ENCODE measurements around the gene CERS6. TPM values are rescaled to one million over a fixed set of nuclear protein-coding genes. Genes with fewer than 3 reads are reported as not detected.
"Not testable (repeated sequence)": the region's sequence is repeated elsewhere in the genome, so short reads cannot be mapped to it uniquely, and the experiment has no call there.

CERS6 gene
- total RNA-seq, 1 donor from 2014 or later, result 58.6 TPM

- DNase-seq (ENCODE audit: low spot score), result no peak
- intact Hi-C loops (cut with DNase I), result loop anchor here (5.0 kb wide), 3 partner anchors 35 to 300 kb away; partner anchors contain the start of gene CERS6
Measured at GRCh38 chr2:168757223-168757622, 301.2 kb downstream of the CERS6 start.

GRCh38 chr2:168758970-168759820, 303.1 kb downstream of the CERS6 start:
- DNase-seq (ENCODE audit: low spot score), result no peak
- intact Hi-C loops (cut with DNase I), result loop anchor here (1.0 to 5.0 kb wide), 4 partner anchors 37 to 413 kb away; partner anchors contain the start of gene CERS6

- intact Hi-C loops (cut with DNase I), result no loop called here
- DNase-seq (ENCODE audit: low spot score), result no peak
Measured at GRCh38 chr2:168765401-168765800, 309.3 kb downstream of the CERS6 start.

- intact Hi-C loops (cut with DNase I), result no loop called here
- DNase-seq (ENCODE audit: low spot score), result no peak
Measured at GRCh38 chr2:168766600-168766999, 310.5 kb downstream of the CERS6 start.

- intact Hi-C loops (cut with DNase I), result no loop called here
- DNase-seq (ENCODE audit: low spot score), result no peak
Measured at GRCh38 chr2:168767258-168767657, 311.2 kb downstream of the CERS6 start.

GRCh38 chr2:168768357-168768756, 312.3 kb downstream of the CERS6 start:
- intact Hi-C loops (cut with DNase I); DNase-seq (ENCODE audit: low spot score): not testable (repeated sequence)

GRCh38 chr2:168770796-168771195, 314.7 kb downstream of the CERS6 start:
- intact Hi-C loops (cut with DNase I), result loop anchor here (5.0 kb wide), 1 partner anchor 77 kb away; no protein-coding TSS in a partner anchor
- no peak for DNase-seq (ENCODE audit: low spot score)

- intact Hi-C loops (cut with DNase I), result loop anchor here (2.0 to 5.0 kb wide), 2 partner anchors 75 to 148 kb away; no protein-coding TSS in a partner anchor
- DNase-seq (ENCODE audit: low spot score), result no peak
Measured at GRCh38 chr2:168772704-168773103, 316.6 kb downstream of the CERS6 start.

GRCh38 chr2:168773128-168773527, 317.1 kb downstream of the CERS6 start:
- no peak for DNase-seq (ENCODE audit: low spot score)
- intact Hi-C loops (cut with DNase I), result loop anchor here (2.0 to 5.0 kb wide), 2 partner anchors 74 to 148 kb away; no protein-coding TSS in a partner anchor

GRCh38 chr2:168773719-168774521, 317.8 kb downstream of the CERS6 start:
- intact Hi-C loops (cut with DNase I), result loop anchor here (2.0 to 5.0 kb wide), 2 partner anchors 73 to 147 kb away; no protein-coding TSS in a partner anchor
- no peak for DNase-seq (ENCODE audit: low spot score)

GRCh38 chr2:168775837-168776236, 319.8 kb downstream of the CERS6 start:
- intact Hi-C loops (cut with DNase I), result loop anchor here (5.0 kb wide), 1 partner anchor 36 kb away; no protein-coding TSS in a partner anchor
- no peak for DNase-seq (ENCODE audit: low spot score)

GRCh38 chr2:168780669-168781071, 324.6 kb downstream of the CERS6 start:
- DNase-seq (ENCODE audit: low spot score), result no peak
- intact Hi-C loops (cut with DNase I), result no loop called here

- DNase-seq (ENCODE audit: low spot score), result no peak
- intact Hi-C loops (cut with DNase I), result no loop called here
Measured at GRCh38 chr2:168781191-168781817, 325.2 kb downstream of the CERS6 start.

- no peak for DNase-seq (ENCODE audit: low spot score)
- intact Hi-C loops (cut with DNase I), result no loop called here
Measured at GRCh38 chr2:168782271-168782670, 326.2 kb downstream of the CERS6 start.

GRCh38 chr2:168784993-168785392, 328.9 kb downstream of the CERS6 start:
- intact Hi-C loops (cut with DNase I), result no loop called here
- DNase-seq (ENCODE audit: low spot score), result no peak

GRCh38 chr2:168787098-168787781, 331.2 kb downstream of the CERS6 start:
- intact Hi-C loops (cut with DNase I), result no loop called here
- no peak for DNase-seq (ENCODE audit: low spot score)

- no peak for DNase-seq (ENCODE audit: low spot score)
Measured at GRCh38 chr2:168787782-168788376, 331.8 kb downstream of the CERS6 start.

GRCh38 chr2:168789776-168790175, 333.7 kb downstream of the CERS6 start:
- intact Hi-C loops (cut with DNase I), result no loop called here
- no peak for DNase-seq (ENCODE audit: low spot score)

More at GRCh38 chr2:168787782-168788376, 331.8 kb downstream of the CERS6 start:
- intact Hi-C loops (cut with DNase I), result no loop called here

Data from cardiac septum (tissue), 1 donor.